ENCODE measurements around the gene NT5DC1. TPM values are rescaled to one million over a fixed set of nuclear protein-coding genes. Genes with fewer than 3 reads are reported as not detected.

NT5DC1 gene
- total RNA-seq, 1 experiment from 2014 or later = 27.6 TPM

GRCh38 chr6:116223355-116223754, 122.7 kb downstream of the NT5DC1 start:
- POLR2A ChIA-PET = interaction anchor here (0.7 to 1.3 kb wide), 2 partner anchors 20 to 57 kb away, joined by 3 read pairs; partner anchors contain the start of gene TSPYL1
- H3K4me3 Mint-ChIP-seq (ENCODE audit: unreplicated experiment) = no peak overlapping the region
- H3K4me1 Mint-ChIP-seq (ENCODE audit: insufficient read depth, unreplicated experiment) = no peaks in the 10 kb centered on the region
- no TSS peak for BruUV-seq (replicated peaks)
- no peaks in the 10 kb centered on the region for H3K36me3 Mint-ChIP-seq (ENCODE audit: insufficient read depth, unreplicated experiment)
- intact Hi-C loops (cut with micrococcal nuclease) = no loop called here
- CTCF ChIA-PET = interaction anchor here (0.8 kb wide), 1 partner anchor 8 kb away, joined by 3 read pairs; no protein-coding TSS in a partner anchor
- DNase-seq (ENCODE audit: unreplicated experiment) = no peak
- H3K27me3 Mint-ChIP-seq (ENCODE audit: insufficient read depth, unreplicated experiment) = no peaks in the 10 kb centered on the region
- TF ChIP-seq CTCF (IDR thresholded peaks at IDR 0.05; ENCODE audit: unreplicated experiment) = no peak
- H3K9me3 Mint-ChIP-seq (ENCODE audit: unreplicated experiment) = no peaks in the 10 kb centered on the region
- no peak overlapping the region for H3K27ac Mint-ChIP-seq (ENCODE audit: low read depth, unreplicated experiment)

GRCh38 chr6:116229287-116229913, 128.7 kb downstream of the NT5DC1 start:
- H3K9me3 Mint-ChIP-seq (ENCODE audit: unreplicated experiment) = no peaks in the 10 kb centered on the region
- DNase-seq (ENCODE audit: unreplicated experiment) = peak; percentile 36
- BruUV-seq (replicated peaks) = no TSS peak
- CTCF ChIA-PET = interaction anchor here (0.5 to 2.9 kb wide), 4 partner anchors 11 to 457 kb away, joined by 3 to 22 read pairs (median 5); no protein-coding TSS in a partner anchor
- intact Hi-C loops (cut with micrococcal nuclease) = no loop called here
- no peak overlapping the region for H3K27ac Mint-ChIP-seq (ENCODE audit: low read depth, unreplicated experiment)
- no peaks in the 10 kb centered on the region for H3K4me1 Mint-ChIP-seq (ENCODE audit: insufficient read depth, unreplicated experiment)
- no peak for TF ChIP-seq CTCF (IDR thresholded peaks at IDR 0.05; ENCODE audit: unreplicated experiment)
- POLR2A ChIA-PET = interaction anchor here (1.1 kb wide), 1 partner anchor 25 kb away, joined by 4 read pairs; the partner anchor contains the start of gene TSPYL4
- H3K27me3 Mint-ChIP-seq (ENCODE audit: insufficient read depth, unreplicated experiment) = no peaks in the 10 kb centered on the region
- H3K36me3 Mint-ChIP-seq (ENCODE audit: insufficient read depth, unreplicated experiment) = no peaks in the 10 kb centered on the region
- H3K4me3 Mint-ChIP-seq (ENCODE audit: unreplicated experiment) = no peak overlapping the region

GRCh38 chr6:116234689-116235088, 134.0 kb downstream of the NT5DC1 start:
- TF ChIP-seq CTCF (IDR thresholded peaks at IDR 0.05; ENCODE audit: unreplicated experiment) = no peak
- Mint-ChIP-seq H3K36me3 (ENCODE audit: insufficient read depth, unreplicated experiment) (peaks cover 13% of the 10 kb centered on the region), H3K27me3 (ENCODE audit: insufficient read depth, unreplicated experiment) (no peaks in the 10 kb centered on the region), H3K27ac (ENCODE audit: low read depth, unreplicated experiment) (no peak overlapping the region), H3K4me3 (ENCODE audit: unreplicated experiment) (no peak overlapping the region), H3K4me1 (ENCODE audit: insufficient read depth, unreplicated experiment) (no peaks in the 10 kb centered on the region), H3K9me3 (ENCODE audit: unreplicated experiment) (no peaks in the 10 kb centered on the region)
- ChIA-PET POLR2A (no interaction called here), CTCF (interaction anchor here (0.6 to 1.1 kb wide), 2 partner anchors 63 to 119 kb away, joined by 3 to 4 read pairs; no protein-coding TSS in a partner anchor)
- intact Hi-C loops (cut with micrococcal nuclease) = no loop called here
- DNase-seq (ENCODE audit: unreplicated experiment) = no peak
- BruUV-seq (replicated peaks) = no TSS peak

GRCh38 chr6:116238083-116238482, 137.4 kb downstream of the NT5DC1 start:
- Mint-ChIP-seq H3K4me3 (ENCODE audit: unreplicated experiment) (no peak overlapping the region), H3K27ac (ENCODE audit: low read depth, unreplicated experiment) (no peak overlapping the region), H3K36me3 (ENCODE audit: insufficient read depth, unreplicated experiment) (peaks cover 21% of the 10 kb centered on the region), H3K9me3 (ENCODE audit: unreplicated experiment) (no peaks in the 10 kb centered on the region), H3K27me3 (ENCODE audit: insufficient read depth, unreplicated experiment) (no peaks in the 10 kb centered on the region), H3K4me1 (ENCODE audit: insufficient read depth, unreplicated experiment) (no peaks in the 10 kb centered on the region)
- BruUV-seq (replicated peaks) = no TSS peak
- no peak for DNase-seq (ENCODE audit: unreplicated experiment)
- POLR2A ChIA-PET = no interaction called here
- intact Hi-C loops (cut with micrococcal nuclease) = no loop called here
- no peak for TF ChIP-seq CTCF (IDR thresholded peaks at IDR 0.05; ENCODE audit: unreplicated experiment)
- CTCF ChIA-PET = interaction anchor here (0.5 to 1.0 kb wide), 2 partner anchors 20 to 43 kb away, joined by 3 read pairs; no protein-coding TSS in a partner anchor

Measured in MCF 10A (cell line).